Measurements from ENCODE around the gene GIGYF2.
"Not testable (repeated sequence)": the region's sequence is repeated elsewhere in the genome, so short reads cannot be mapped to it uniquely, and the experiment has no call there.

GIGYF2 gene

DNA sequence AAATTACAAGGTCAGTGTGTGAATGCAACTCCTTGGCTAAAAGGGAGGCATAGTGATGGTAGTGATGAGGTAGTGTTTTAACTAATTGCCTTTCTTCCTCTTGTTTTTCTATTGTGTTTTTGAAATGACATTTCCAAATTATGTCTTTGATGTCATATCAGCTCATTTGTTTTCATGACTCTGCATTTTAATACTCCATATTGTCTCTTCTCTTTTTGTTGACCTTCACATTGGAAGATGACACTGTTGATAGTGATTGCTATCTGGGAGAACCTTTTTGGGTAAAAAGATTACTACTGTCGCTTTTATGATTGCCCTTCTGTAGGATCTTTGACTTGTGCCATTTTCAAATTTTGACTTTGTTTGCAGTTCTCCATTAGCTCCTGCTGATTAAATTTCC lies 3.0 kb downstream of the GIGYF2 start:
- FAIRE-seq, result no peak
- TF ChIP-seq, protein P1, sequence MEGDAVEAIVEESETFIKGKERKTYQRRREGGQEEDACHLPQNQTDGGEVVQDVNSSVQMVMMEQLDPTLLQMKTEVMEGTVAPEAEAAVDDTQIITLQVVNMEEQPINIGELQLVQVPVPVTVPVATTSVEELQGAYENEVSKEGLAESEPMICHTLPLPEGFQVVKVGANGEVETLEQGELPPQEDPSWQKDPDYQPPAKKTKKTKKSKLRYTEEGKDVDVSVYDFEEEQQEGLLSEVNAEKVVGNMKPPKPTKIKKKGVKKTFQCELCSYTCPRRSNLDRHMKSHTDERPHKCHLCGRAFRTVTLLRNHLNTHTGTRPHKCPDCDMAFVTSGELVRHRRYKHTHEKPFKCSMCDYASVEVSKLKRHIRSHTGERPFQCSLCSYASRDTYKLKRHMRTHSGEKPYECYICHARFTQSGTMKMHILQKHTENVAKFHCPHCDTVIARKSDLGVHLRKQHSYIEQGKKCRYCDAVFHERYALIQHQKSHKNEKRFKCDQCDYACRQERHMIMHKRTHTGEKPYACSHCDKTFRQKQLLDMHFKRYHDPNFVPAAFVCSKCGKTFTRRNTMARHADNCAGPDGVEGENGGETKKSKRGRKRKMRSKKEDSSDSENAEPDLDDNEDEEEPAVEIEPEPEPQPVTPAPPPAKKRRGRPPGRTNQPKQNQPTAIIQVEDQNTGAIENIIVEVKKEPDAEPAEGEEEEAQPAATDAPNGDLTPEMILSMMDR (IDR thresholded peaks at IDR 0.05; ENCODE audit: insufficient read depth, missing control alignments), result no peak
- DNase-seq (ENCODE audit: insufficient read length, low spot score), result no peak

GRCh38 chr2:232707076-232707475 lies 9.9 kb downstream of the GIGYF2 start:
- DNase-seq (ENCODE audit: insufficient read length, low spot score) (no peak), FAIRE-seq (no peak)
- TF ChIP-seq, protein P1 (IDR thresholded peaks at IDR 0.05; ENCODE audit: insufficient read depth, missing control alignments), result no peak

DNA sequence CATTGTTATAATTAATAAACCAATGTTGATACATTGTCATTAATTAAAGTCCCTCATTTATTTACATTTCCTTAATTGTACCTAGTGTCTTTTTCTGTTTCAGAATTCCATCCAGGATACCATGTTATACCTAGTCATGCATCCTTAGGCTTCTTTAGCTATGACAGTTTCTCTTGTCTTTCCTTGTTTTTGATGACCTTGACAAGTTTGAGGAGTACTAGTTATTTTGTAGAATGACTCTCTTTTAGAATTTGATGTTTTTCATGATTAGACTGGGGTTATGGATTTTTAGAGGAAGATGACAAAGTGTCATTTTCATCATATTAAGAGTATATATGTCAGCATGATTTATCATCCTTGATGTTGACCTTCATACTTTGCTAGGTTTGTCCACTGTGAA lies 16.4 kb downstream of the GIGYF2 start:
- FAIRE-seq (no peak), DNase-seq (ENCODE audit: insufficient read length, low spot score) (no peak)

GRCh38 chr2:232714969-232715368 lies 17.8 kb downstream of the GIGYF2 start:
- no peak for DNase-seq (ENCODE audit: insufficient read length, low spot score)
- TF ChIP-seq, protein P1 (IDR thresholded peaks at IDR 0.05; ENCODE audit: insufficient read depth, missing control alignments), result no peak
- FAIRE-seq, result no peak

More for the DNA sequence above, 16.4 kb downstream of the GIGYF2 start:
- TF ChIP-seq, protein P1 (IDR thresholded peaks at IDR 0.05; ENCODE audit: insufficient read depth, missing control alignments), result no peak

DNA sequence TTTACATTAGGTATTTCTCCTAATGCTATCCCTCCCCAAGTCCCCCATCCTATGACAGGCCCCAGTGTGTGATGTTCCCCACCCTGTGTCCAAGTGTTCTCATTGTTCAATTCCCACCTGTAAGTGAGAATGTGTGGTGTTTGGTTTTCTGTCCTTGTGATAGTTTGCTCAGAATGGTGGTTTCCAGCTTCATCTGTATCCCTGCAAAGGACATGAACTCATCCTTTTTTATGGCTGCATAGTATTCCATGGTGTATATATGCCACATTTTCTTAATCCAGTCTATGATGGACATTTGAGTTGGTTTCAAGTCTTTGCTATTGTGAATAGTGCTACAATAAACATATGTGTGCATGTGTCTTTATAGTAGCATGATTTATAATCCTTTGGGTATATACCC lies 22.9 kb downstream of the GIGYF2 start:
- not testable (repeated sequence) for DNase-seq (ENCODE audit: insufficient read length, low spot score); FAIRE-seq

DNA sequence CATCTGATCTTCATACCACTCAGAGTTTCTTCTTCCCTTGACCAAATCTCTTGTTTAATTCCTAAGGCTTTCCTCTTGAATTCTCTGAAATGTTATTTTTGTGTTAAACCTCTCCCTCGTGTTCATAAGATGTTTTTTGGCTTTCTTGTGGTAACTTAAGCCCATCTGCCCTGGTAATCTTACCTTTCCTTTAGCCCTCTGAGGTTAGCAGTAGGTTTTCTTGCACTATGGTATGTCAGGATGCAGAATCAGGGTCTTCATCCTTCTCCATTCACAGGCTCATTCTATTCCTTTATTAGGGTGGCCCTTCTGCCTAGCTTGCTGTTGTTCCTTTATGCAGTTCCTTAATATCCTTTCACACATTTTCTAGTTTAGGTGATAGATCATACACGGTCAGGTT lies 24.1 kb downstream of the GIGYF2 start:
- no peak for FAIRE-seq
- DNase-seq (ENCODE audit: insufficient read length, low spot score), result no peak
- TF ChIP-seq, protein P1 (IDR thresholded peaks at IDR 0.05; ENCODE audit: insufficient read depth, missing control alignments), result no peak

- DNase-seq (ENCODE audit: insufficient read length, low spot score), result no peak
- no peak for FAIRE-seq
- TF ChIP-seq, protein P1 (IDR thresholded peaks at IDR 0.05; ENCODE audit: insufficient read depth, missing control alignments), result no peak
Observed at GRCh38 chr2:232721882-232722281, 24.8 kb downstream of the GIGYF2 start.

- FAIRE-seq (no peak), DNase-seq (ENCODE audit: insufficient read length, low spot score) (no peak)
- TF ChIP-seq, protein P1 (IDR thresholded peaks at IDR 0.05; ENCODE audit: insufficient read depth, missing control alignments), result no peak
Observed at GRCh38 chr2:232723027-232723426, 25.9 kb downstream of the GIGYF2 start.

Data from D721Med (cell line).